Activated B cell treated with CpG ODN at 0.5 μM for 24 hours (primary cell): ENCODE measurements around the gene ZNRF4. TPM values are rescaled to one million over a fixed set of nuclear protein-coding genes. Genes with fewer than 3 reads are reported as not detected.

Experiments used
- ATAC-seq: fragments of 200-7000 bp; cut with Tn5 transposase; one replicate; pipeline ENCODE4 v1.10.0; 2021; ENCODE audit warnings: low read depth, mild to moderate bottlenecking, moderate library complexity
- CTCF ChIA-PET: fragments of 350-600 bp; sonication (Branson Sonifier 250); formaldehyde crosslinking; loops from one replicate; lab custom pipeline; 2021; ENCODE audit warnings: antibody characterized with exemption; lab: Charles Lee
- POLR2A ChIA-PET: fragments of 350-600 bp; sonication (Branson Sonifier 250); formaldehyde crosslinking; loops from one replicate; lab custom pipeline; 2021; ENCODE audit warnings: antibody characterized with exemption; lab: Charles Lee
- DNase-seq: peaks from one replicate; pipeline ENCODE4 v3.0.0; 2022
- H3K27ac Mint-ChIP-seq: one replicate; pipeline ENCODE4 v1.8.0; 2020; ENCODE audit warnings: mixed read lengths
- H3K27me3 Mint-ChIP-seq: one replicate; pipeline ENCODE4 v1.8.0; 2021; ENCODE audit warnings: mixed read lengths
- H3K36me3 Mint-ChIP-seq: one replicate; pipeline ENCODE4 v1.8.0; 2021; ENCODE audit warnings: low read depth, mixed read lengths
- H3K4me1 Mint-ChIP-seq: one replicate; pipeline ENCODE4 v1.8.0; 2021; ENCODE audit warnings: mixed read lengths
- H3K4me3 Mint-ChIP-seq: one replicate; pipeline ENCODE4 v1.8.0; 2020; ENCODE audit warnings: mild to moderate bottlenecking, mixed read lengths
- H3K9me3 Mint-ChIP-seq: one replicate; pipeline ENCODE4 v1.8.0; 2020; ENCODE audit warnings: mixed read lengths
- CTCF ChIP-seq: fragments of 200-600 bp; IDR thresholded peaks from one replicate; pipeline ENCODE4 v1.8.0; 2022; ENCODE audit warnings: antibody characterized with exemption, mild to moderate bottlenecking
- intact Hi-C: fragments of 100-400 bp; cut with micrococcal nuclease; formaldehyde crosslinking; loops from one replicate; pipeline ENCODE4 v1.15.1; 2024
- total RNA-seq: library from RNA; stranded (reverse); gene quantifications from 2 replicates; pipeline ENCODE4 v1.2.3, GENCODE V29; 2022

ZNRF4 gene
- total RNA-seq, 1 donor from 2014 or later = not detected

GRCh38 chr19:5494773-5495172 is 39.6 kb downstream of the ZNRF4 start:
- POLR2A ChIA-PET = no interaction called here
- intact Hi-C loops = no loop called here
- no peak overlapping the region for H3K4me3 Mint-ChIP-seq
- peaks cover 54% of the 10 kb centered on the region for H3K27me3 Mint-ChIP-seq
- no peak for TF ChIP-seq CTCF
- no peaks in the 10 kb centered on the region for H3K36me3 Mint-ChIP-seq
- H3K4me1 Mint-ChIP-seq = no peaks in the 10 kb centered on the region
- peaks cover 4% of the 10 kb centered on the region for H3K9me3 Mint-ChIP-seq
- CTCF ChIA-PET = no interaction called here
- no peak for DNase-seq
- H3K27ac Mint-ChIP-seq = no peak overlapping the region
- no peak for ATAC-seq

- no peaks in the 10 kb centered on the region for H3K4me1 Mint-ChIP-seq
- peaks cover 4% of the 10 kb centered on the region for H3K9me3 Mint-ChIP-seq
- no peak overlapping the region for H3K4me3 Mint-ChIP-seq
- intact Hi-C loops = no loop called here
- H3K27me3 Mint-ChIP-seq = peaks cover 47% of the 10 kb centered on the region
- no peak overlapping the region for H3K27ac Mint-ChIP-seq
- no peak for DNase-seq
- ATAC-seq = no peak
- CTCF ChIA-PET = no interaction called here
- no peak for TF ChIP-seq CTCF
- POLR2A ChIA-PET = no interaction called here
- H3K36me3 Mint-ChIP-seq = no peaks in the 10 kb centered on the region
Measured at GRCh38 chr19:5495792-5496191, 40.6 kb downstream of the ZNRF4 start.

- peaks cover 39% of the 10 kb centered on the region for H3K27me3 Mint-ChIP-seq
- no peak for TF ChIP-seq CTCF
Measured at GRCh38 chr19:5497297-5497696, 42.1 kb downstream of the ZNRF4 start.

GRCh38 chr19:5498830-5499550 is 43.8 kb downstream of the ZNRF4 start:
- ATAC-seq (no peak), DNase-seq (no peak)
- no peak for TF ChIP-seq CTCF
- intact Hi-C loops = no loop called here
- Mint-ChIP-seq H3K4me1 (no peaks in the 10 kb centered on the region), H3K9me3 (peaks cover 26% of the 10 kb centered on the region), H3K36me3 (no peaks in the 10 kb centered on the region), H3K4me3 (no peak overlapping the region), H3K27me3 (peaks cover 33% of the 10 kb centered on the region), H3K27ac (no peak overlapping the region)
- ChIA-PET POLR2A (no interaction called here), CTCF (no interaction called here)

More at GRCh38 chr19:5497297-5497696, 42.1 kb downstream of the ZNRF4 start:
- no peaks in the 10 kb centered on the region for H3K36me3 Mint-ChIP-seq
- intact Hi-C loops = no loop called here
- DNase-seq (no peak), ATAC-seq (no peak)
- H3K4me3 Mint-ChIP-seq = no peak overlapping the region
- ChIA-PET POLR2A (no interaction called here), CTCF (no interaction called here)
- no peaks in the 10 kb centered on the region for H3K4me1 Mint-ChIP-seq
- peaks cover 16% of the 10 kb centered on the region for H3K9me3 Mint-ChIP-seq
- H3K27ac Mint-ChIP-seq = no peak overlapping the region

- Mint-ChIP-seq H3K4me1 (no peaks in the 10 kb centered on the region), H3K36me3 (no peaks in the 10 kb centered on the region), H3K4me3 (no peak overlapping the region), H3K27me3 (peaks cover 21% of the 10 kb centered on the region), H3K27ac (no peak overlapping the region), H3K9me3 (peaks cover 28% of the 10 kb centered on the region)
- CTCF ChIA-PET = no interaction called here
- POLR2A ChIA-PET = no interaction called here
- DNase-seq = no peak
- TF ChIP-seq CTCF = no peak
- intact Hi-C loops = no loop called here
- ATAC-seq = no peak
Measured at GRCh38 chr19:5501907-5502306, 46.7 kb downstream of the ZNRF4 start.
